ENCODE results near the gene LYPD6B.

Gene LYPD6B

GRCh38 chr2:149012545-149012944 lies 26.0 kb upstream of the LYPD6B start:
- no peak for DNase-seq (ENCODE audit: low read depth)
- H3K4me3 ChIP-seq (ENCODE audit: low read length): no peak overlapping the region
- no peak for TF ChIP-seq CTCF (conservative IDR thresholded peaks at IDR 0.05; ENCODE audit: low read depth, low read length)

GRCh38 chr2:149015501-149015900 lies 23.0 kb upstream of the LYPD6B start:
- no peak overlapping the region for H3K4me3 ChIP-seq (ENCODE audit: low read length)
- no peak for TF ChIP-seq CTCF (conservative IDR thresholded peaks at IDR 0.05; ENCODE audit: low read depth, low read length)
- DNase-seq (ENCODE audit: low read depth): no peak

- TF ChIP-seq CTCF (conservative IDR thresholded peaks at IDR 0.05; ENCODE audit: low read depth, low read length): no peak
- H3K4me3 ChIP-seq (ENCODE audit: low read length): no peak overlapping the region
- DNase-seq (ENCODE audit: low read depth): no peak
Observed at GRCh38 chr2:149015926-149016563, 22.5 kb upstream of the LYPD6B start.

- peak; percentile 30 for DNase-seq (ENCODE audit: low read depth)
- TF ChIP-seq CTCF (conservative IDR thresholded peaks at IDR 0.05; ENCODE audit: low read depth, low read length): peak; percentile 87
- no peak overlapping the region for H3K4me3 ChIP-seq (ENCODE audit: low read length)
Observed at GRCh38 chr2:149017116-149017985, 21.1 kb upstream of the LYPD6B start.

- no peak for TF ChIP-seq CTCF (conservative IDR thresholded peaks at IDR 0.05; ENCODE audit: low read depth, low read length)
- H3K4me3 ChIP-seq (ENCODE audit: low read length): no peak overlapping the region
- no peak for DNase-seq (ENCODE audit: low read depth)
Observed at GRCh38 chr2:149018981-149019380, 19.5 kb upstream of the LYPD6B start.

GRCh38 chr2:149019768-149020167 lies 18.7 kb upstream of the LYPD6B start:
- DNase-seq (ENCODE audit: low read depth): peak; percentile 18
- H3K4me3 ChIP-seq (ENCODE audit: low read length): no peak overlapping the region
- no peak for TF ChIP-seq CTCF (conservative IDR thresholded peaks at IDR 0.05; ENCODE audit: low read depth, low read length)

- DNase-seq (ENCODE audit: low read depth): no peak
- no peak for TF ChIP-seq CTCF (conservative IDR thresholded peaks at IDR 0.05; ENCODE audit: low read depth, low read length)
- no peak overlapping the region for H3K4me3 ChIP-seq (ENCODE audit: low read length)
Observed at GRCh38 chr2:149020432-149020851, 18.1 kb upstream of the LYPD6B start.
